Smooth muscle cell (in vitro differentiated cells): ENCODE measurements around the gene TPH2. TPM values are rescaled to one million over a fixed set of nuclear protein-coding genes. Genes with fewer than 3 reads are reported as not detected.

ENCODE experiments used
- DNase-seq: peaks from one replicate; lab custom pipeline; 2025; ENCODE audit not compliant: unreplicated experiment; lab: John Stamatoyannopoulos, UW
- H2AFZ ChIP-seq: fragments of 200-600 bp; sonication (generic); 2 replicates; pipeline ENCODE4 v1.6.0; 2016; ENCODE audit warnings: antibody characterized with exemption, low read depth, mild to moderate bottlenecking
- H3F3A ChIP-seq: fragments of 200-600 bp; sonication (generic); 2 replicates; pipeline ENCODE4 v1.6.0; 2017; ENCODE audit warnings: antibody characterized with exemption, low read depth
- H3K27ac ChIP-seq: fragments of 200-600 bp; sonication (generic); 2 replicates; pipeline ENCODE4 v1.5.1; 2016; ENCODE audit warnings: low read depth, mild to moderate bottlenecking
- H3K27me3 ChIP-seq: fragments of 200-600 bp; sonication (generic); 2 replicates; pipeline ENCODE4 v1.6.1; 2016; ENCODE audit warnings: low read depth, mild to moderate bottlenecking
- H3K36me3 ChIP-seq: fragments of 200-600 bp; sonication (generic); 2 replicates; pipeline ENCODE4 v1.5.1; 2016; ENCODE audit warnings: low read depth
- H3K4me1 ChIP-seq: fragments of 200-600 bp; sonication (generic); 2 replicates; pipeline ENCODE4 v1.5.1; 2016; ENCODE audit warnings: low read depth
- H3K4me2 ChIP-seq: fragments of 200-600 bp; sonication (generic); 2 replicates; pipeline ENCODE4 v1.6.0; 2016; ENCODE audit warnings: mild to moderate bottlenecking
- H3K4me3 ChIP-seq: fragments of 200-600 bp; sonication (generic); 2 replicates; pipeline ENCODE4 v1.5.1; 2016; ENCODE audit warnings: mild to moderate bottlenecking
- H3K79me2 ChIP-seq: fragments of 200-600 bp; sonication (generic); 2 replicates; pipeline ENCODE4 v1.6.0; 2016; ENCODE audit warnings: low read depth, mild to moderate bottlenecking
- H3K9ac ChIP-seq: fragments of 200-600 bp; sonication (generic); 2 replicates; pipeline ENCODE4 v1.6.0; 2016; ENCODE audit warnings: low read depth
- H3K9me3 ChIP-seq: fragments of 200-600 bp; sonication (generic); replicated peaks from 2 replicates; pipeline ENCODE4 v1.5.1; 2016; ENCODE audit warnings: low read depth
- H4K20me1 ChIP-seq: fragments of 200-600 bp; sonication (generic); 2 replicates; pipeline ENCODE4 v1.6.0; 2016; ENCODE audit warnings: low read depth
- CTCF ChIP-seq: fragments of 200-600 bp; sonication (generic); IDR thresholded peaks from 2 replicates; pipeline ENCODE4 v1.5.1; 2017; ENCODE audit warnings: borderline replicate concordance, mild to moderate bottlenecking, antibody characterized with exemption; ENCODE audit not compliant: insufficient read depth, poor library complexity, severe bottlenecking
- WGBS: methylation state at CpG from one replicate; pipeline ENCODE4 v1.1.7; 2016; ENCODE audit warnings: low lambda C conversion rate; 5-methylcytosine and 5-hydroxymethylcytosine counted together
- polyA plus RNA-seq: library from polyadenylated mRNA; unstranded; fragments of >200 nt; fragmentation: Nextera tagmentation; extraction: Ambion mirVana; gene quantifications from 2 replicates; pipeline ENCODE4 v1.2.1, GENCODE V29; 2016
- total RNA-seq: library from RNA; depleted of rRNA; stranded (reverse); fragments of >200 nt; gene quantifications from 2 replicates; pipeline ENCODE4 v1.2.3, GENCODE V29; 2014

TPH2 gene
- total and polyA plus RNA-seq, 2 experiments from 2014 or later: not detected

DNA sequence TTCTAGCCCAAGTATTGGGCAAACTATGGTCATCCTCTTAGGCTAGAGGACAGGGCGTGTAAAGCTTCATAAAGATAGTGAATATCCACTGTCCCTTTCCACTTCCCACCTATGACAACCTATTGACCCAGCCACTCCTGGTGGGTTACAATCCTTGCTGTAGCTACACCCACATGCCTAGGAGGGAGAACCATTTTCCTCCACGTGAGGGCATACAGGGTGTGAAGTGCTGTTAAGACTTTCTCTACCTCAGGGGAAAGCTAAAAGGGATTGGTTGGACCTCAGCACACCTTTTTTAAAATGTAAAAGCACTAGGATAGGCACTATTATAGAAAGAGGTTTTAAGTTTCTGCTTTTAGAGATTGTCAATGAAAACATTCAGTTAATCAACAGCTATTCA is 124.4 kb downstream of the TPH2 start:
- Histone ChIP-seq H3K27me3 (no peaks in the 10 kb centered on the region), H3K9me3 (no peaks in the 10 kb centered on the region), H3K4me1 (no peaks in the 10 kb centered on the region), H3K9ac (no peak overlapping the region), H3K27ac (no peak overlapping the region), H2AFZ (no peak overlapping the region), H3K36me3 (no peaks in the 10 kb centered on the region), H3K4me3 (no peak overlapping the region), H3K4me2 (no peak overlapping the region), H3F3A (no peaks in the 10 kb centered on the region), H3K79me2 (no peaks in the 10 kb centered on the region), H4K20me1 (no peaks in the 10 kb centered on the region)
- DNase-seq: no peak
- no peak for TF ChIP-seq CTCF
- 60% methylated on average over 2 of the region's 2 CpGs for WGBS

DNA sequence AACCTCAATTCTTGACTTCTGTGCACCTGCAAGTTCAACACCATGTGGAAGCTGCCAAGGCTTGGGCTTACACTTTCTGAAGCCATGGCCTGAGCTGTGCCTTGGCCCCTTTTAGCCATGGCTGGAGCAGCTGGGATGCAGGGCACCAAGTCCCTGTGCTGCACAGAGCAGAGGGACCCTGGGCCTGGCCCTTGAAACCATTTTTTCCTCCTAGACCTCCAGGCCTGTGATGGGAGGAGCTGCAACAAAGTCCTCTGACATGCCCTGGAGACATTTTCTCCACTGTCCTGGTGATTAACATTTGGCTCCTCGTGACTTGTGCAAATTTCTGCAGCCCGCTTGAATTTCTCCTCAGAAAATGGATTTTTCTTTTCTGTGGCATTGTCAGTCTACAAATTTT is 132.4 kb downstream of the TPH2 start:
- Histone ChIP-seq H4K20me1 (no peaks in the 10 kb centered on the region), H3F3A (no peaks in the 10 kb centered on the region), H3K4me3 (no peak overlapping the region), H3K27me3 (no peaks in the 10 kb centered on the region), H3K9me3 (no peaks in the 10 kb centered on the region), H3K79me2 (no peaks in the 10 kb centered on the region), H3K27ac (no peak overlapping the region), H3K4me1 (no peaks in the 10 kb centered on the region), H3K36me3 (no peaks in the 10 kb centered on the region), H3K4me2 (no peak overlapping the region), H2AFZ (no peak overlapping the region), H3K9ac (no peak overlapping the region)
- DNase-seq: no peak
- no peak for TF ChIP-seq CTCF
- WGBS: 94% methylated on average over 2 of the region's 2 CpGs

DNA sequence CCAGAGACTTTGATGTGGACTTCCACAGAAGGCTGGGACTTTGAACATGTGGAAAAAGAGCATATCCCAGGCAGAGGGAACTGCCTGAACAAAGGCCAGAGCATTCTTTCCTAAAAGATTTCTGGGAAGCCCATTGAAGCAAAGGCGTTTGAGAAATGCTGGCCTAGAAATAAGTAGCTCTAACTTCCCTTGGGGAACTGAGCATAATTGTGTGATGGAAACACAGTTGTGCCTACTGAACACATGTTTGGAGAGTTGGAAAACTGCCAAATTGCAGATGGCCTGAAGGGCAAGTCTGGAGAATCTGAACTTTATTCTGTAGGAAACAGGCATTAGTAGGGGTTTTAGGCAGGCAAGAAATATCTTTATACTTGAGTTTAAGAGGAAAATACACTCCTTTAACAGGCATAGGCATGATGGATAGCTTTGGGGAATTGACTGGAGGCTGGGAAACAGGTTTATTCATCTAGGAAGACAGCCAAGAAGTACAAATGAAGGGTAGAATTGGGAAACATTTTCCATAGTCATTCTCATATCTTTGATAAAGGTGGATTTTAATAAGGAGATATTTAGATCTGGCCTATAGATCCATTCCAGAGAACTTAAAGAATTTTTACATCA is 134.1 kb downstream of the TPH2 start:
- no peak for TF ChIP-seq CTCF
- Histone ChIP-seq H3K27me3 (no peaks in the 10 kb centered on the region), H3K9ac (no peak overlapping the region), H3K4me2 (no peak overlapping the region), H3K4me3 (no peak overlapping the region), H3K9me3 (no peaks in the 10 kb centered on the region), H3K79me2 (no peaks in the 10 kb centered on the region), H2AFZ (no peak overlapping the region), H3K27ac (no peak overlapping the region), H4K20me1 (no peaks in the 10 kb centered on the region), H3K36me3 (no peaks in the 10 kb centered on the region), H3K4me1 (no peaks in the 10 kb centered on the region), H3F3A (no peaks in the 10 kb centered on the region)
- no peak for DNase-seq
- WGBS: 36% methylated on average over 1 of the region's 1 CpG

- Histone ChIP-seq H3K27ac (no peak overlapping the region), H3K4me3 (no peak overlapping the region), H4K20me1 (no peaks in the 10 kb centered on the region), H3K4me1 (no peaks in the 10 kb centered on the region), H3K4me2 (no peak overlapping the region), H3K9me3 (no peaks in the 10 kb centered on the region), H3K9ac (no peak overlapping the region), H3K79me2 (no peaks in the 10 kb centered on the region), H3K36me3 (no peaks in the 10 kb centered on the region), H3K27me3 (no peaks in the 10 kb centered on the region), H3F3A (no peaks in the 10 kb centered on the region), H2AFZ (no peak overlapping the region)
- no peak for DNase-seq
- TF ChIP-seq CTCF: no peak
- whole genome bisulfite sequencing: 65% methylated on average over 1 of the region's 1 CpG
These were observed 135.4 kb downstream of the TPH2 start for GRCh38 chr12:72074065-72074464.
